B cell (primary cell): ENCODE data around the gene WDR31. TPM values are rescaled to one million over a fixed set of nuclear protein-coding genes. Genes with fewer than 3 reads are reported as not detected.

Source experiments
- ATAC-seq: fragments of 200-7000 bp; cut with Tn5 transposase; one replicate; pipeline ENCODE4 v1.10.0; 2021; ENCODE audit warnings: low read depth, mild to moderate bottlenecking, moderate number of reproducible peaks, moderate library complexity
- CTCF ChIA-PET: fragments of 350-600 bp; sonication (Branson Sonifier 250); formaldehyde crosslinking; loops from one replicate; lab custom pipeline; 2021; ENCODE audit warnings: antibody characterized with exemption, inconsistent platforms; lab: Charles Lee
- POLR2A ChIA-PET: fragments of 350-600 bp; sonication (Branson Sonifier 250); formaldehyde crosslinking; loops from one replicate; lab custom pipeline; 2021; ENCODE audit warnings: antibody characterized with exemption; lab: Charles Lee
- DNase-seq: peaks from one replicate; pipeline ENCODE4 v3.0.0; 2013
- H2AFZ ChIP-seq: 2 replicates; pipeline ENCODE4 v1.6.1; 2012; ENCODE audit warnings: mild to moderate bottlenecking, low read depth, low read length; ENCODE audit not compliant: insufficient read depth, poor library complexity, severe bottlenecking
- H3K27ac ChIP-seq, 2 donors: 1 replicate in 1 of 2; 2 replicates in 1 of 2; pipeline ENCODE4 v1.5.1; 2012 to 2013; ENCODE audit warnings: low read length in 2 of 2, mild to moderate bottlenecking in 2 of 2, moderate library complexity in 1 of 2
- H3K27me3 ChIP-seq, 4 experiments: fragments of 200-600 bp in 1 of 4; sonication (generic) in 1 of 4; replicated peaks in 1 of 4; 1 replicate in 2 of 4; 2 replicates in 2 of 4; pipeline versions ENCODE4 v1.6.1 to v1.7.0; 2013 to 2016; ENCODE audit warnings: low read length in 3 of 4, mild to moderate bottlenecking in 2 of 4, mixed read lengths in 1 of 4, moderate library complexity in 1 of 4; ENCODE audit not compliant: insufficient read depth in 4 of 4, control insufficient read depth in 3 of 4; ENCODE audit errors: control extremely low read depth in 1 of 4
- H3K36me3 ChIP-seq, 2 experiments: replicated peaks in 1 of 2; 1 replicate in 1 of 2; 2 replicates in 1 of 2; pipeline versions ENCODE4 v1.6.1 to v1.7.1; 2013; ENCODE audit warnings: low read length in 1 of 2; ENCODE audit not compliant: insufficient read depth in 2 of 2, control insufficient read depth in 1 of 2; ENCODE audit errors: control extremely low read depth in 1 of 2, extremely low read depth in 1 of 2
- H3K4me1 ChIP-seq, 2 donors: fragments of 200-600 bp in 1 of 2; sonication (generic) in 1 of 2; 1 replicate in 1 of 2; 2 replicates in 1 of 2; pipeline versions ENCODE4 v1.5.1 to v1.6.1; 2013 to 2017; ENCODE audit warnings: low read length in 2 of 2; ENCODE audit not compliant: control insufficient read depth in 2 of 2, insufficient read depth in 2 of 2
- H3K4me2 ChIP-seq: replicated peaks from 2 replicates; pipeline ENCODE3; 2012; ENCODE audit warnings: mild to moderate bottlenecking, low read depth, low read length; ENCODE audit not compliant: poor library complexity, severe bottlenecking
- H3K4me3 ChIP-seq, 5 experiments: fragments of 200-600 bp in 1 of 5; sonication (generic) in 1 of 5; 1 replicate in 3 of 5; 2 replicates in 2 of 5; pipeline versions ENCODE4 v1.5.1 to v1.7.0; 2011 to 2016; ENCODE audit warnings: low read length in 4 of 5, mild to moderate bottlenecking in 4 of 5, low read depth in 2 of 5, control low read depth in 1 of 5, moderate library complexity in 1 of 5; ENCODE audit not compliant: insufficient read depth in 1 of 5; ENCODE audit errors: control extremely low read depth in 1 of 5, extremely low read depth in 1 of 5
- H3K79me2 ChIP-seq: fragments of 200-600 bp; sonication (generic); one replicate; pipeline ENCODE4 v1.6.0; 2016; ENCODE audit warnings: low read length; ENCODE audit not compliant: control insufficient read depth, insufficient read depth
- H3K9ac ChIP-seq: fragments of 200-600 bp; sonication (generic); 2 replicates; pipeline ENCODE4 v1.6.1; 2017; ENCODE audit warnings: mild to moderate bottlenecking, low read length, moderate library complexity
- H3K9me3 ChIP-seq, 3 donors: one replicate each; pipeline versions ENCODE4 v1.6.1 to v1.7.1; 2013; ENCODE audit warnings: low read length in 2 of 3; ENCODE audit not compliant: control insufficient read depth in 2 of 3, insufficient read depth in 1 of 3; ENCODE audit errors: control extremely low read depth in 1 of 3
- H4K20me1 ChIP-seq: 2 replicates; pipeline ENCODE4 v1.6.0; 2012; ENCODE audit warnings: mild to moderate bottlenecking, low read length; ENCODE audit not compliant: insufficient read depth, control insufficient read depth, poor library complexity, severe bottlenecking
- H3K27ac Mint-ChIP-seq: one replicate; pipeline ENCODE4 v1.8.0; 2021; ENCODE audit warnings: mixed read lengths
- H3K27me3 Mint-ChIP-seq: one replicate; pipeline ENCODE4 v1.8.0; 2021; ENCODE audit warnings: mixed read lengths
- H3K4me1 Mint-ChIP-seq: one replicate; pipeline ENCODE4 v1.8.0; 2021; ENCODE audit warnings: mixed read lengths
- H3K4me3 Mint-ChIP-seq: one replicate; pipeline ENCODE4 v1.8.0; 2021; ENCODE audit warnings: mixed read lengths
- H3K9me3 Mint-ChIP-seq: one replicate; pipeline ENCODE4 v1.8.0; 2022; ENCODE audit warnings: mixed read lengths; ENCODE audit not compliant: insufficient read depth
- EZH2 ChIP-seq: IDR thresholded peaks from 2 replicates; pipeline ENCODE4 v1.6.1; 2012; ENCODE audit warnings: borderline replicate concordance, low read depth, mild to moderate bottlenecking, moderate library complexity, low read length; ENCODE audit not compliant: insufficient read depth, poor library complexity, severe bottlenecking
- WGBS: methylation state at CpG from one replicate; pipeline ENCODE4 v1.1.5; 2013; ENCODE audit warnings: missing lambda C conversion rate; ENCODE audit not compliant: insufficient coverage; 5-methylcytosine and 5-hydroxymethylcytosine counted together
- intact Hi-C: fragments of 100-400 bp; cut with micrococcal nuclease; formaldehyde crosslinking; loops from one replicate; pipeline ENCODE4 v1.10.0; 2022
- polyA plus RNA-seq: library from polyadenylated mRNA; depleted of rRNA; stranded (reverse); fragments of >200 nt; gene quantifications from 2 replicates; pipeline ENCODE4 v1.2.3, GENCODE V29; 2012
- total RNA-seq, 2 donors: library from RNA; stranded (reverse); fragments of 120-200 nt in 1 of 2; gene quantifications; 1 replicate in 1 of 2; 2 replicates in 1 of 2; pipeline versions ENCODE4 v1.2.3 to v1.2.4, GENCODE V29; 2013 to 2022
- TF ChIP-seq, protein P1 (sequence below): fragments of 200-600 bp; IDR thresholded peaks from one replicate; pipeline ENCODE4 v1.8.0; 2022; ENCODE audit warnings: antibody characterized with exemption, mild to moderate bottlenecking

Gene WDR31
- total and polyA plus RNA-seq, 2 donors (not counting 1 experiment from before 2014, with no cell fraction given): 0.36 to 0.62 TPM

GRCh38 chr9:113350937-113351336 lies 10.9 kb upstream of the WDR31 start:
- H3K4me2 ChIP-seq: peak overlapping the region; percentile 79
- DNase-seq: peak; percentile 60
- ChIA-PET CTCF (interaction anchor here (0.7 to 2.2 kb wide), 2 partner anchors 11 to 231 kb away, joined by 3 to 10 read pairs; partner anchors contain the start of gene WDR31), POLR2A (interaction anchor here (2.1 kb wide), 1 partner anchor 11 kb away, joined by 7 read pairs; the partner anchor contains the start of gene WDR31)
- no peaks in the 10 kb centered on the region for H4K20me1 ChIP-seq
- peak overlapping the region; percentile 64 for H3K9ac ChIP-seq
- peaks cover 0 to 17% (median 1%) of the 10 kb centered on the region in 4 experiments for H3K27me3 ChIP-seq
- no peaks in the 10 kb centered on the region for H3K9me3 ChIP-seq
- ATAC-seq: peak; percentile 44
- peaks cover 19 to 22% of the 10 kb centered on the region in 2 donors for H3K4me1 ChIP-seq
- intact Hi-C loops: loop anchor here (1.0 to 2.0 kb wide), 2 partner anchors 11 to 14 kb away; partner anchors contain the start of gene WDR31
- WGBS: 8% methylated on average over 5 of the region's 6 CpGs
- H2AFZ ChIP-seq: peak overlapping the region; percentile 18
- H3K27ac ChIP-seq: no peak overlapping the region
- TF ChIP-seq, protein P1, sequence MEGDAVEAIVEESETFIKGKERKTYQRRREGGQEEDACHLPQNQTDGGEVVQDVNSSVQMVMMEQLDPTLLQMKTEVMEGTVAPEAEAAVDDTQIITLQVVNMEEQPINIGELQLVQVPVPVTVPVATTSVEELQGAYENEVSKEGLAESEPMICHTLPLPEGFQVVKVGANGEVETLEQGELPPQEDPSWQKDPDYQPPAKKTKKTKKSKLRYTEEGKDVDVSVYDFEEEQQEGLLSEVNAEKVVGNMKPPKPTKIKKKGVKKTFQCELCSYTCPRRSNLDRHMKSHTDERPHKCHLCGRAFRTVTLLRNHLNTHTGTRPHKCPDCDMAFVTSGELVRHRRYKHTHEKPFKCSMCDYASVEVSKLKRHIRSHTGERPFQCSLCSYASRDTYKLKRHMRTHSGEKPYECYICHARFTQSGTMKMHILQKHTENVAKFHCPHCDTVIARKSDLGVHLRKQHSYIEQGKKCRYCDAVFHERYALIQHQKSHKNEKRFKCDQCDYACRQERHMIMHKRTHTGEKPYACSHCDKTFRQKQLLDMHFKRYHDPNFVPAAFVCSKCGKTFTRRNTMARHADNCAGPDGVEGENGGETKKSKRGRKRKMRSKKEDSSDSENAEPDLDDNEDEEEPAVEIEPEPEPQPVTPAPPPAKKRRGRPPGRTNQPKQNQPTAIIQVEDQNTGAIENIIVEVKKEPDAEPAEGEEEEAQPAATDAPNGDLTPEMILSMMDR: no peak
- no peak for TF ChIP-seq EZH2
- Mint-ChIP-seq H3K27ac (peak overlapping the region; percentile 23), H3K4me3 (peak overlapping the region; percentile 85), H3K9me3 (no peaks in the 10 kb centered on the region), H3K4me1 (peaks cover 25% of the 10 kb centered on the region), H3K27me3 (peaks cover 14% of the 10 kb centered on the region)
- H3K36me3 ChIP-seq: no peaks in the 10 kb centered on the region
- no peaks in the 10 kb centered on the region for H3K79me2 ChIP-seq
- H3K4me3 ChIP-seq: no peak overlapping the region

DNA sequence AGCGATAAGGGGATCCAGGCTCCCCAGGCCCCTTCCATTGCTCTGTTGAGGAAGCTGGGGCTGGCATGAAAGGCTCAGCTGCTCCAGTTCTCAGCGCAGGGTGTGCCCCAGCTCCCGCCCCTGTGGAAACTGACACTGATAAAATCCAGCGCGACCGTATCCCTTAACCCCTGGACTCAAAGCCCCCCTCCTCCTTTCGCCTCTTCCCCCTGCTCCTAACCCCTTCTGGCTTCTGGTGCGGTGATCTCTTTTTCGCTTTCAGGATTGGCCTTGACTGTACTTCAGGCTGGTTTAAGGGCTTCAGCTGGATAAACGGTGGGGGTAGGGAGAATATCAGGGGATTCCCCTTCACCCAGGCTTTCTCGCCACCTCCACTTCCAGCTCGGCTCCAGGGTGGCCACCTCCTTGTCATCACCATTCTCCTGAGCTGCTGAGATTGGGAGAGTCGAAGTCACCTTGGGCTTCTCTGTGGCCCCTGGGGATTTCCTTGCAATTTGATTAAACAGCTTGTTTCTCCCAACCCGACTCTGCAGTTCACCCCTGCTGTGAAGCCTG lies 10.1 kb upstream of the WDR31 start:
- intact Hi-C loops: loop anchor here (2.0 kb wide), 1 partner anchor 13 kb away; no protein-coding TSS in a partner anchor
- H3K27ac ChIP-seq: no peak overlapping the region
- peak overlapping the region; percentile 64 for H3K9ac ChIP-seq
- ATAC-seq (no peak), DNase-seq (peak; percentile 27)
- Mint-ChIP-seq H3K4me1 (peaks cover 25% of the 10 kb centered on the region), H3K4me3 (peak overlapping the region; percentile 85), H3K9me3 (no peaks in the 10 kb centered on the region), H3K27me3 (peaks cover 14% of the 10 kb centered on the region), H3K27ac (peak overlapping the region; percentile 46)
- TF ChIP-seq, protein P1: no peak
- no peak for TF ChIP-seq EZH2
- peak overlapping the region; percentile 72 for H2AFZ ChIP-seq
- peaks cover 0 to 17% (median 1%) of the 10 kb centered on the region in 4 experiments for H3K27me3 ChIP-seq
- peak overlapping the region; percentile 15 to 58 (median 52) for H3K4me3 ChIP-seq
- H3K79me2 ChIP-seq: no peaks in the 10 kb centered on the region
- WGBS: 0% methylated on average over 7 of the region's 14 CpGs
- ChIA-PET POLR2A (interaction anchor here (0.6 to 2.1 kb wide), 3 partner anchors 10 to 26 kb away, joined by 3 to 7 read pairs (median 3); partner anchors contain the start of gene WDR31), CTCF (interaction anchor here (0.7 to 2.2 kb wide), 2 partner anchors 10 to 232 kb away, joined by 3 to 10 read pairs; partner anchors contain the start of gene WDR31)
- H3K4me1 ChIP-seq: peaks cover 19 to 22% of the 10 kb centered on the region in 2 donors
- H3K36me3 ChIP-seq: no peaks in the 10 kb centered on the region
- peak overlapping the region; percentile 79 for H3K4me2 ChIP-seq
- no peaks in the 10 kb centered on the region for H3K9me3 ChIP-seq
- H4K20me1 ChIP-seq: no peaks in the 10 kb centered on the region
